IMR-90 (cell line): ENCODE results near the gene CHRNG.

Source experiments
- CEBPB ChIP-seq: IDR thresholded peaks from 2 replicates; pipeline ENCODE4 v1.6.1; 2012; ENCODE audit warnings: low read depth, low read length, improper control_type of control experiment
- CTCF ChIP-seq: conservative IDR thresholded peaks from 2 replicates; pipeline ENCODE4 v1.5.1; 2012; ENCODE audit warnings: mild to moderate bottlenecking, low read depth, low read length, improper control_type of control experiment
- MXI1 ChIP-seq: IDR thresholded peaks from 2 replicates; pipeline ENCODE4 v1.6.1; 2012; ENCODE audit warnings: low read depth, mild to moderate bottlenecking, low read length, moderate library complexity, borderline replicate concordance
- POLR2A ChIP-seq: IDR thresholded peaks from 2 replicates; pipeline ENCODE4 v1.6.1; 2012; ENCODE audit warnings: mild to moderate bottlenecking, low read depth, low read length
- RAD21 ChIP-seq: IDR thresholded peaks from 2 replicates; pipeline ENCODE4 v1.6.1; 2012; ENCODE audit warnings: low read length, improper control_type of control experiment
- RFX5 ChIP-seq: IDR thresholded peaks from 2 replicates; pipeline ENCODE4 v1.8.0; 2012; ENCODE audit warnings: low read depth, mild to moderate bottlenecking, low read length, moderate library complexity
- SMC3 ChIP-seq: fragments of 150-350 bp; IDR thresholded peaks from 2 replicates; pipeline ENCODE4 v1.6.1; 2016; ENCODE audit warnings: low read depth, mild to moderate bottlenecking, antibody characterized with exemption, low read length, moderate library complexity

- TF ChIP-seq RFX5 (no peak), SMC3 (no peak), CEBPB (no peak), CTCF (no peak), POLR2A (no peak), RAD21 (no peak), MXI1 (no peak)
Observed at GRCh38 chr2:232587512-232587911, 48.0 kb downstream of the CHRNG start.
